Measurements from ENCODE around the gene NOVA2.
A peak's percentile ranks its signal among the peaks of the same experiment; 100 is the strongest.

The NOVA2 gene

DNA sequence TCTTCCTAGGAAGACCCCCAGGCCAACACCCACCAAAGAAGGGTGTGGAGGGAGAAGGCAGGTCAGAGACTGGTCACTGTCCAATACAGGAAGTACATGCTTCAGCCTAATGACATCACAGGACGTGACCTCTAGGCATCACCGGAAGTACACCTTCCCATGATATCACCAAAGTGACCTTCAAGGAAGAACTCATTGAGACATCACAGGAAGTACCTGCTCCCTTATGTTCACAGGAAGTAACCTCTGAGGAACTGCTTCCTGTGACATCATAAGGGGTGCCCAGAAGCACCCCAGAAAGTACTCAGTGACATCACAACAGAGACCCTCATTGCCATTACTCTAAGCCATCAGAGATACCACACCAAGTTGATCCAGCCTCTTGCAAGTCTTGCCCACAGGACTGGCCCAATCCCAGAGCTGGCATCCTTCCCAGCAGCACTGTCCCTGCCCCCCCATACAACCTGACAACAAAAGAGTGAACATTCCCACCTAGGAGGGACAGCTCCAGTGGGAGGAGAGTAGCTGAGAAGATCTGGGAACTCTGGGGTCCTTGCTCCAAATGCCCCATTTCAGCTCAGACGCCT is 34.8 kb downstream of the NOVA2 start:
- no peaks in the 10 kb centered on the region for H3K27me3 ChIP-seq (ENCODE audit: insufficient read depth, low read length)
- no peak overlapping the region for H3K9ac ChIP-seq (ENCODE audit: low read depth, low read length)
- 96% methylated on average over 2 of the region's 3 CpGs for WGBS
- H3K27ac ChIP-seq (ENCODE audit: low read depth, low read length) = no peak overlapping the region
- H3K9me3 ChIP-seq (ENCODE audit: insufficient read depth, low read depth, low read length) = no peaks in the 10 kb centered on the region
- no peak overlapping the region for H3K4me3 ChIP-seq (ENCODE audit: low read length)
- H3K36me3 ChIP-seq (ENCODE audit: insufficient read depth, low read length) = no peaks in the 10 kb centered on the region
- no peaks in the 10 kb centered on the region; the same call in 1 of the 2 replicates for H3K4me1 ChIP-seq (ENCODE audit: insufficient read depth, low read length)

DNA sequence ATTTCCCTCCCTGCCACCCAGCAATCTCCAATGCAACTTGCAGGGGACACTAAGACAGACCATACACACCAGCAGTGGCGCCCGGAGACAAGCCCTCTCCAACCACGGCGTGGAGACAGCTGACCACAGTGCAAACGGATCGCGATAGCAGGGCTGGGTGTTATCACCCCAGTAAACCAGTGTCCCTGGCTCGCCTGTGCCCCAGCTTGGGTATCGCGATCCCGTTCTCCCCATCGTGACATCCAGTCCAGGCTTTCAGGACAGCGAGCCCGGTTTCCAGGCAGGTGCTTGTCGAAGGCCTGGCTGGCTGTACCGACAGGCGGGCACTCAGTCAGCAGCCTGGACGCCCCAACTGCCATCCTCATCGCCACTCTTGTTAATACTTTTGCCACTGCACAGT is 38.4 kb downstream of the NOVA2 start:
- Histone ChIP-seq H3K9me3 (ENCODE audit: insufficient read depth, low read depth, low read length) (no peaks in the 10 kb centered on the region), H3K4me1 (ENCODE audit: insufficient read depth, low read length) (no peaks in the 10 kb centered on the region; the same call in 1 of the 2 replicates), H3K9ac (ENCODE audit: low read depth, low read length) (no peak overlapping the region), H3K4me3 (ENCODE audit: low read length) (no peak overlapping the region), H3K36me3 (ENCODE audit: insufficient read depth, low read length) (no peaks in the 10 kb centered on the region), H3K27me3 (ENCODE audit: insufficient read depth, low read length) (no peaks in the 10 kb centered on the region), H3K27ac (ENCODE audit: low read depth, low read length) (no peak overlapping the region)
- 85% methylated on average over 19 of the region's 19 CpGs for WGBS

- H3K27me3 ChIP-seq (ENCODE audit: insufficient read depth, low read length) = no peaks in the 10 kb centered on the region
- 58% methylated on average over 18 of the region's 19 CpGs for WGBS
- H3K9me3 ChIP-seq (ENCODE audit: insufficient read depth, low read depth, low read length) = no peaks in the 10 kb centered on the region
- H3K4me1 ChIP-seq (ENCODE audit: insufficient read depth, low read length) = no peaks in the 10 kb centered on the region; the same call in 1 of the 2 replicates
- no peaks in the 10 kb centered on the region for H3K36me3 ChIP-seq (ENCODE audit: insufficient read depth, low read length)
- no peak overlapping the region for H3K9ac ChIP-seq (ENCODE audit: low read depth, low read length)
- no peak overlapping the region for H3K27ac ChIP-seq (ENCODE audit: low read depth, low read length)
- no peak overlapping the region for H3K4me3 ChIP-seq (ENCODE audit: low read length)
These were observed 39.0 kb downstream of the NOVA2 start for GRCh38 chr19:45934551-45935230.

GRCh38 chr19:45933759-45934158 is 39.9 kb downstream of the NOVA2 start:
- H3K4me3 ChIP-seq (ENCODE audit: low read length) = no peak overlapping the region
- no peak overlapping the region for H3K9ac ChIP-seq (ENCODE audit: low read depth, low read length)
- H3K27me3 ChIP-seq (ENCODE audit: insufficient read depth, low read length) = peaks cover 6% of the 10 kb centered on the region; the same call in 1 of the 2 replicates
- no peaks in the 10 kb centered on the region for H3K36me3 ChIP-seq (ENCODE audit: insufficient read depth, low read length)
- H3K9me3 ChIP-seq (ENCODE audit: insufficient read depth, low read depth, low read length) = no peaks in the 10 kb centered on the region
- H3K27ac ChIP-seq (ENCODE audit: low read depth, low read length) = no peak overlapping the region
- WGBS = 84% methylated on average over 9 of the region's 9 CpGs
- no peaks in the 10 kb centered on the region; the same call in 1 of the 2 replicates for H3K4me1 ChIP-seq (ENCODE audit: insufficient read depth, low read length)

- Histone ChIP-seq H3K36me3 (ENCODE audit: insufficient read depth, low read length) (no peaks in the 10 kb centered on the region), H3K27me3 (ENCODE audit: insufficient read depth, low read length) (peaks cover 13% of the 10 kb centered on the region), H3K9me3 (ENCODE audit: insufficient read depth, low read depth, low read length) (no peaks in the 10 kb centered on the region), H3K27ac (ENCODE audit: low read depth, low read length) (no peak overlapping the region), H3K9ac (ENCODE audit: low read depth, low read length) (no peak overlapping the region), H3K4me1 (ENCODE audit: insufficient read depth, low read length) (peaks cover 3% of the 10 kb centered on the region; the same call in 1 of the 2 replicates), H3K4me3 (ENCODE audit: low read length) (no peak overlapping the region)
- WGBS = 71% methylated on average over 3 of the region's 3 CpGs
These were observed 42.6 kb downstream of the NOVA2 start for GRCh38 chr19:45931055-45931454.

GRCh38 chr19:45929247-45929646 is 44.4 kb downstream of the NOVA2 start:
- H3K9ac ChIP-seq (ENCODE audit: low read depth, low read length) = no peak overlapping the region
- H3K36me3 ChIP-seq (ENCODE audit: insufficient read depth, low read length) = no peaks in the 10 kb centered on the region
- peaks cover 13% of the 10 kb centered on the region for H3K27me3 ChIP-seq (ENCODE audit: insufficient read depth, low read length)
- no peak overlapping the region for H3K4me3 ChIP-seq (ENCODE audit: low read length)
- H3K27ac ChIP-seq (ENCODE audit: low read depth, low read length) = no peak overlapping the region
- 0 out of 2 replicates have a peak, but pooled peaks cover 3% of the 10 kb centered on the region for H3K4me1 ChIP-seq (ENCODE audit: insufficient read depth, low read length)
- no peaks in the 10 kb centered on the region for H3K9me3 ChIP-seq (ENCODE audit: insufficient read depth, low read depth, low read length)
- 83% methylated on average over 2 of the region's 2 CpGs for WGBS

DNA sequence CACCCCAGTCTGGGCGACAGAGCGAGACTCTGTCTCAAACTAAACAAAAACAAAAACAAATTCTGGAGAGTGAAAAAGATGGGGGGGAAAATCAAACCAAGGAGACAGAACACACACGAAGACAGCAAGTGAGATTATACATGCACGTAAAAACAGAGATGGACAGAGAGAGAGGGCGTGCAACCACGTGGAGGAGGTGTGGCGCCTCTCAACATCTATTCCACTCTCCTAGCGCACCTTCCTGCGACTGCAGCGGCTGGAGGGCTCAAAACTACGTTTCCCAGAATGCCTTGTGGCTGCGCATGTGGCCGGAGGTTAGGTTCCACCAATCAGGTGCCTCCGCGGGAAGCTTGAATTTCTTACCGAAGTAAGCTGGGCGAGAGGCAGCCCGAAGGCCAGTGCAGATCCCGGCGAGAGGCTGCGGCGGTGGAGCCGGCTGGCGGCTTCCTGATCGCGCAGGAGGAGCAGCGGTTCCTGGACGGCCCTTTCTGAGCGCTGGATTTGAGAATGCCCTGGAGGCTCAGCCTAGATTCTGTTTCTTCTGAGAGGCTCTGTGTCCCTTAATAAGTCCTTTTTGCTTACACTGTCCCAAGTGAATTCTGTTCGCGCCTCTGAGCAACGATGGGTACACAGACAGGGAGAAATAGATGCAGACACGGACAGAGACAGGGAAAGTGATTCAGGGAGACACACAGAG is 46.0 kb downstream of the NOVA2 start:
- Histone ChIP-seq H3K27me3 (ENCODE audit: insufficient read depth, low read length) (peaks cover 13% of the 10 kb centered on the region), H3K9me3 (ENCODE audit: insufficient read depth, low read depth, low read length) (no peaks in the 10 kb centered on the region), H3K9ac (ENCODE audit: low read depth, low read length) (peak overlapping the region; percentile 40; the same call in 1 of the 2 replicates), H3K4me1 (ENCODE audit: insufficient read depth, low read length) (0 out of 2 replicates have a peak, but pooled peaks cover 3% of the 10 kb centered on the region), H3K36me3 (ENCODE audit: insufficient read depth, low read length) (no peaks in the 10 kb centered on the region), H3K4me3 (ENCODE audit: low read length) (peak overlapping the region; percentile 45), H3K27ac (ENCODE audit: low read depth, low read length) (no peak overlapping the region)
- WGBS = 11% methylated on average over 33 of the region's 33 CpGs

DNA sequence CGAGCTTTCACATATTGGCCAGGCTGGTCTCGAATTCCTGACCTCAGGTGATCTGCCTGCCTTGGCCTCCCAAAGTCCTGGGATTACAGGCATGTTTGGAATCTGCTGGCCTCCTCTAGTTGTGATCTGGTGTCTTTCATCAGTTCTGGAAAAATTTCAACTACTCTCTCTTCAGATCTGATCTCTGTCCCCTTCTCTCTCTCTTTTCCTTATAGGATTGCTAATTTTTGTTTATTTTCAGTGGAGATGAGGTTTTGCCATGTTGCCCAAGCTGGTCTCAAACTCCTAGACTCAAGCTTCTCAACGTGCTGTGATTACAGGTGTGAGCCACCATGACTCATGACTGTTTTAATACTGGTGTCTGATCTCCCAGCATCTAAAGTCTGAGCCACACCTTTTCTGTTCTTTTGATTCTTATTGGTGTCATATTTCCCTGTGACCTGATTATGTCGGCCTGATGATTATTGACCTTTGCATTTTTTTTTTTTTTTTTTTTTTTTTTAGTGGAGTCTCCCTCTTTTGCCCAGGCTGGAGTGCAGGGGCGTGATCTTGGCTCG is 48.7 kb downstream of the NOVA2 start:
- Histone ChIP-seq H3K9ac (ENCODE audit: low read depth, low read length) (no peak overlapping the region), H3K9me3 (ENCODE audit: insufficient read depth, low read depth, low read length) (no peaks in the 10 kb centered on the region), H3K36me3 (ENCODE audit: insufficient read depth, low read length) (no peaks in the 10 kb centered on the region), H3K4me3 (ENCODE audit: low read length) (no peak overlapping the region), H3K27me3 (ENCODE audit: insufficient read depth, low read length) (peaks cover 13% of the 10 kb centered on the region), H3K27ac (ENCODE audit: low read depth, low read length) (no peak overlapping the region), H3K4me1 (ENCODE audit: insufficient read depth, low read length) (0 out of 2 replicates have a peak, but pooled peaks cover 3% of the 10 kb centered on the region)
- WGBS = 83% methylated on average over 6 of the region's 6 CpGs

- Histone ChIP-seq H3K27ac (ENCODE audit: low read depth, low read length) (no peak overlapping the region), H3K9ac (ENCODE audit: low read depth, low read length) (no peak overlapping the region), H3K9me3 (ENCODE audit: insufficient read depth, low read depth, low read length) (no peaks in the 10 kb centered on the region), H3K4me3 (ENCODE audit: low read length) (no peak overlapping the region), H3K4me1 (ENCODE audit: insufficient read depth, low read length) (no peaks in the 10 kb centered on the region), H3K36me3 (ENCODE audit: insufficient read depth, low read length) (no peaks in the 10 kb centered on the region), H3K27me3 (ENCODE audit: insufficient read depth, low read length) (no peaks in the 10 kb centered on the region)
- WGBS = 54% methylated on average over 9 of the region's 9 CpGs
These were observed 51.4 kb downstream of the NOVA2 start for GRCh38 chr19:45922281-45922680.

GRCh38 chr19:45920458-45920857 is 53.2 kb downstream of the NOVA2 start:
- no peaks in the 10 kb centered on the region for H3K4me1 ChIP-seq (ENCODE audit: insufficient read depth, low read length)
- no peaks in the 10 kb centered on the region for H3K36me3 ChIP-seq (ENCODE audit: insufficient read depth, low read length)
- H3K27me3 ChIP-seq (ENCODE audit: insufficient read depth, low read length) = no peaks in the 10 kb centered on the region
- H3K9me3 ChIP-seq (ENCODE audit: insufficient read depth, low read depth, low read length) = no peaks in the 10 kb centered on the region
- no peak overlapping the region for H3K27ac ChIP-seq (ENCODE audit: low read depth, low read length)
- 90% methylated on average over 8 of the region's 8 CpGs for WGBS
- no peak overlapping the region for H3K4me3 ChIP-seq (ENCODE audit: low read length)
- H3K9ac ChIP-seq (ENCODE audit: low read depth, low read length) = no peak overlapping the region

DNA sequence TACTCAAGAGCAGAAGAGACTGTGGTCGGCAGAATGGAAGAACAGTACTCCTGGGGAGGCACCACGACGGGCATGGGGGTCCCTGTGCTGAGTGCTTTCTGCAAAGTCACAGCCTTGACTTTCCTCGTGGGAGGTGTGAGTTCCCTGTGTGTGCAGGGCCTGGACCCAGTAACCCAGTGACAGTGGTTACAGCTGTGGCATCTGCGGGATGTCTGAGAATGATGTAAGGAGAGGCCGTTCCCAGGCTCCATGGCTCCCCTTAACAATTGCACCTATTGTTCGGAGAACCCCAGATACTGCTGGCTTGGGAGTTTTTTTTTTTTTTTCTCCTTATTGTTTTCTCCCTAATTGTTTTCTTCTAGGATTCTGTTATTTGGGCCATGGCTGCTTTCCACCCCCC is 54.0 kb downstream of the NOVA2 start:
- H3K9me3 ChIP-seq (ENCODE audit: insufficient read depth, low read depth, low read length) = no peaks in the 10 kb centered on the region
- no peaks in the 10 kb centered on the region for H3K27me3 ChIP-seq (ENCODE audit: insufficient read depth, low read length)
- no peak overlapping the region for H3K4me3 ChIP-seq (ENCODE audit: low read length)
- no peaks in the 10 kb centered on the region for H3K4me1 ChIP-seq (ENCODE audit: insufficient read depth, low read length)
- no peak overlapping the region for H3K27ac ChIP-seq (ENCODE audit: low read depth, low read length)
- no peaks in the 10 kb centered on the region for H3K36me3 ChIP-seq (ENCODE audit: insufficient read depth, low read length)
- no peak overlapping the region for H3K9ac ChIP-seq (ENCODE audit: low read depth, low read length)
- 82% methylated on average over 6 of the region's 7 CpGs for WGBS
